ENCODE data around the gene DIS3L. TPM values are rescaled to one million over a fixed set of nuclear protein-coding genes. Genes with fewer than 3 reads are reported as not detected.
"Not testable (repeated sequence)": the region's sequence is repeated elsewhere in the genome, so short reads cannot be mapped to it uniquely, and the experiment has no call there.

Gene DIS3L
- total and polyA plus RNA-seq, 4 donors, result 43.4 to 54.2 (median 46.0) TPM

DNA sequence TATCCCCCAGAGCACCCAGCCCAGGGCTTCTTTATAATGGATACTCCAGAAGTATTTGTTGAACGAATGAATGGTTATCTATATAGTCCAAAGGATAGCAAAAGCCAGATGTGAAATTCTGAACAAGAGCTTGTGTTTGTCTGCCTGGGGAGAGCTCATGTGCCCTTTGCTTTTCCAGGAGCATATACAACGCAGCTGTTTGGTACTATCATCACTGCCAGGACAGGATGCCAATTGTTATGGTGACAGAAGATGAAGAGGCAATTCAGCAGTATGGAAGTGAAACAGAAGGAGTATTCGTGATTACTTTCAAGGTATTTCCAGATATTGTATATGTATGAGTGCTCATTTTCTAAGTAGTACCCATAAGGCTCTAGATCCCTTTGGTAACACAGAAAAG, 15.2 kb downstream of the DIS3L start:
- Histone ChIP-seq H3K27ac (ENCODE audit: low read depth, low read length) (no peak overlapping the region), H3K4me3 (ENCODE audit: low read depth, low read length) (no peak overlapping the region), H3K36me3 (ENCODE audit: control insufficient read depth, insufficient read depth, low read length) (peaks cover 34% of the 10 kb centered on the region), H3K9me3 (ENCODE audit: control insufficient read depth, insufficient read depth, low read length) (no peaks in the 10 kb centered on the region), H3K27me3 (ENCODE audit: control insufficient read depth, insufficient read depth, low read length) (no peaks in the 10 kb centered on the region), H3K4me1 (ENCODE audit: control insufficient read depth, insufficient read depth, low read length) (no peaks in the 10 kb centered on the region)
- no peak for DNase-seq (ENCODE audit: low read depth in 4 of 6, low spot score in 6 of 6)
- WGBS (ENCODE audit: insufficient coverage), result 64% methylated on average over 2 of the region's 3 CpGs

DNA sequence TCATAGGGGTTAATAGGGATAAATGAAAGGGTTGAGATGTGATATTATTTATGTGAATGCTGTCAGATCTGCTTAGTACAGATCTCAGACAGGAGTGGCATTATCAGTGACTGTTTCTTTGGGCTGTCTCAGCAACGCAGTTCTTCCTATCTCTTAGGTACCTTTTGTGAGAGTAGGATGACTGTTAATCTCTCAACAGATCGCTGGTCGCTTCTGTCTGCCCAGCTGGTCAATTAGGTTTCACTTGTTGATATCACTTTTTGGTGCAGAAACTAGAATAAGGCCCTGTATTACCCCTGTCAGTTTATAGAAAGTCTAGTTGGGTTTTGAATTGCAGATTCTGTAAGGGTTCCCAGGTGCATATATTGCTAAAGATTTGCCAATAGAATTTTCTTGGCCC, 16.5 kb downstream of the DIS3L start:
- Histone ChIP-seq H3K27me3 (ENCODE audit: control insufficient read depth, insufficient read depth, low read length) (no peaks in the 10 kb centered on the region), H3K27ac (ENCODE audit: low read depth, low read length) (no peak overlapping the region), H3K4me1 (ENCODE audit: control insufficient read depth, insufficient read depth, low read length) (no peaks in the 10 kb centered on the region), H3K4me3 (ENCODE audit: low read depth, low read length) (no peak overlapping the region), H3K36me3 (ENCODE audit: control insufficient read depth, insufficient read depth, low read length) (peaks cover 35% of the 10 kb centered on the region), H3K9me3 (ENCODE audit: control insufficient read depth, insufficient read depth, low read length) (no peaks in the 10 kb centered on the region)
- no peak for DNase-seq (ENCODE audit: low read depth in 4 of 6, low spot score in 6 of 6)
- WGBS (ENCODE audit: insufficient coverage), result 84% methylated on average over 3 of the region's 3 CpGs

DNA sequence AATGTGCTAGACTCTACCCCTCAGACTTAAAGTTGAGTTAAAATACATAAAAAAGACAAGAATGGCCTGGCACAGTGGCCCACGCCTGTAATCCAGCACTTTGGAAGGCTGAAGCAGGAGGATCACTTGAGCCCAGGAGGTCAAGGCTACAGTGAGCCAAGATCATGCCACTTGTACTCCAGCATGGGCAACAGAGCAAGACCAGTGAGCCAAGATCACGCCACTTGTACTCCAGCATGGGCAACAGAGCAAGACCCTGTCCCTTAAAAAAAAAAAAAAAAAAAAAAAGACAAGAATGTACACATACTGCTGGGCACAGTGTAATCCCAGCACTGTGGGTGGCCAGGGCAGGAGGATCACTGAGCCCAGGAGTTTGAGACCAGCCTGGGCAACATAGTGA, 17.4 kb downstream of the DIS3L start:
- no peak for DNase-seq (ENCODE audit: low read depth in 4 of 6, low spot score in 6 of 6)
- H3K9me3 ChIP-seq (ENCODE audit: control insufficient read depth, insufficient read depth, low read length), result no peaks in the 10 kb centered on the region
- no peaks in the 10 kb centered on the region for H3K4me1 ChIP-seq (ENCODE audit: control insufficient read depth, insufficient read depth, low read length)
- WGBS (ENCODE audit: insufficient coverage), result 83% methylated on average over 1 of the region's 2 CpGs
- peaks cover 39% of the 10 kb centered on the region for H3K36me3 ChIP-seq (ENCODE audit: control insufficient read depth, insufficient read depth, low read length)
- no peak overlapping the region for H3K27ac ChIP-seq (ENCODE audit: low read depth, low read length)
- no peaks in the 10 kb centered on the region for H3K27me3 ChIP-seq (ENCODE audit: control insufficient read depth, insufficient read depth, low read length)
- H3K4me3 ChIP-seq (ENCODE audit: low read depth, low read length), result no peak overlapping the region

DNA sequence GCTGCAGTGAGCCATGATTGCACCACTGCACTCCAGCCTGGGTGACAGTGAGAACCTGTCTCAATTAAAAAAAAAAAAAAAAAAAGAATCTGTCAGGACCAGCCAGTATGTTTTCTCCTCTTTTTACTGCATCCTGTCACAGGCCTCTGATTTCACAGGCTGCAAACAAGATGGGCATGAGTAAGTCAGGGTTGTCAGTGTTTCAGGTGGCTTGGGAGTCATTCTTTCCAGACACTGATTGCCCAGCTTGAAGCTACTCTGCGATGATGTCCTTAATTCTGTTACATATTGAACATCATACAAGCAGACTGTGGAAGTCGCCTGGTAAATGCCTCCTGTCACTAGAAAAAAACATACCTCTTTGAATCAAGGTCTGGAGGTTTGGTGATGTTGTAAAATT, 18.8 kb downstream of the DIS3L start:
- H3K4me1 ChIP-seq (ENCODE audit: control insufficient read depth, insufficient read depth, low read length), result no peaks in the 10 kb centered on the region
- no peaks in the 10 kb centered on the region for H3K27me3 ChIP-seq (ENCODE audit: control insufficient read depth, insufficient read depth, low read length)
- peaks cover 46% of the 10 kb centered on the region for H3K36me3 ChIP-seq (ENCODE audit: control insufficient read depth, insufficient read depth, low read length)
- no CpG with 5 or more reads among the region's 2 CpGs for WGBS (ENCODE audit: insufficient coverage)
- no peak for DNase-seq (ENCODE audit: low read depth in 4 of 6, low spot score in 6 of 6)
- no peak overlapping the region for H3K27ac ChIP-seq (ENCODE audit: low read depth, low read length)
- no peak overlapping the region for H3K4me3 ChIP-seq (ENCODE audit: low read depth, low read length)
- no peaks in the 10 kb centered on the region for H3K9me3 ChIP-seq (ENCODE audit: control insufficient read depth, insufficient read depth, low read length)

GRCh38 chr15:66323312-66323928, 30.1 kb downstream of the DIS3L start:
- no peak overlapping the region for H3K27ac ChIP-seq (ENCODE audit: low read depth, low read length)
- peaks cover 42% of the 10 kb centered on the region for H3K36me3 ChIP-seq (ENCODE audit: control insufficient read depth, insufficient read depth, low read length)
- peak in 1 of 6 donors; percentile 21 for DNase-seq (ENCODE audit: low read depth in 4 of 6, low spot score in 6 of 6)
- WGBS (ENCODE audit: insufficient coverage), result 57% methylated on average over 10 of the region's 12 CpGs
- H3K27me3 ChIP-seq (ENCODE audit: control insufficient read depth, insufficient read depth, low read length), result no peaks in the 10 kb centered on the region
- no peaks in the 10 kb centered on the region for H3K9me3 ChIP-seq (ENCODE audit: control insufficient read depth, insufficient read depth, low read length)
- no peaks in the 10 kb centered on the region for H3K4me1 ChIP-seq (ENCODE audit: control insufficient read depth, insufficient read depth, low read length)
- no peak overlapping the region for H3K4me3 ChIP-seq (ENCODE audit: low read depth, low read length)

DNA sequence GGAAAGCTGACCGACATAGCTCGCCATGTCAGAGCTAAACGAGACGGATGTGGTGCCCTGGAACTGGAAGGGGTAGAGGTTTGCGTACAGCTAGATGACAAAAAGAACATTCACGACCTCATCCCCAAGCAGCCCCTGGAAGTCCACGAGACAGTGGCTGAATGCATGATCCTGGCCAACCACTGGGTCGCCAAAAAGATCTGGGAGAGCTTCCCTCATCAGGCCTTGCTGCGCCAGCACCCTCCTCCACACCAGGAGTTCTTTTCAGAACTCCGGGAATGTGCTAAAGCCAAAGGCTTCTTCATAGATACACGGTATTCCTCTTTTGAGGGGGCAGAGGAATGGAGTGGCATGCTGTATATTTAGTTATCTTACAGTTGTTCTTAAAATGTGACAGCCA, 32.7 kb downstream of the DIS3L start:
- Histone ChIP-seq H3K9me3 (ENCODE audit: control insufficient read depth, insufficient read depth, low read length) (no peaks in the 10 kb centered on the region), H3K36me3 (ENCODE audit: control insufficient read depth, insufficient read depth, low read length) (peaks cover 45% of the 10 kb centered on the region), H3K4me3 (ENCODE audit: low read depth, low read length) (no peak overlapping the region), H3K27me3 (ENCODE audit: control insufficient read depth, insufficient read depth, low read length) (no peaks in the 10 kb centered on the region), H3K4me1 (ENCODE audit: control insufficient read depth, insufficient read depth, low read length) (no peaks in the 10 kb centered on the region), H3K27ac (ENCODE audit: low read depth, low read length) (no peak overlapping the region)
- 89% methylated on average over 6 of the region's 11 CpGs for WGBS (ENCODE audit: insufficient coverage)
- no peak for DNase-seq (ENCODE audit: low read depth in 4 of 6, low spot score in 6 of 6)

- no peaks in the 10 kb centered on the region for H3K9me3 ChIP-seq (ENCODE audit: control insufficient read depth, insufficient read depth, low read length)
- no peak overlapping the region for H3K4me3 ChIP-seq (ENCODE audit: low read depth, low read length)
- H3K36me3 ChIP-seq (ENCODE audit: control insufficient read depth, insufficient read depth, low read length), result peaks cover 49% of the 10 kb centered on the region
- H3K27ac ChIP-seq (ENCODE audit: low read depth, low read length), result no peak overlapping the region
- no peaks in the 10 kb centered on the region for H3K27me3 ChIP-seq (ENCODE audit: control insufficient read depth, insufficient read depth, low read length)
- 100% methylated on average over 4 of the region's 4 CpGs for WGBS (ENCODE audit: insufficient coverage)
- H3K4me1 ChIP-seq (ENCODE audit: control insufficient read depth, insufficient read depth, low read length), result no peaks in the 10 kb centered on the region
- DNase-seq (ENCODE audit: low read depth in 4 of 6, low spot score in 6 of 6), result no peak
Measured at GRCh38 chr15:66327736-66328135, 34.4 kb downstream of the DIS3L start.

DNA sequence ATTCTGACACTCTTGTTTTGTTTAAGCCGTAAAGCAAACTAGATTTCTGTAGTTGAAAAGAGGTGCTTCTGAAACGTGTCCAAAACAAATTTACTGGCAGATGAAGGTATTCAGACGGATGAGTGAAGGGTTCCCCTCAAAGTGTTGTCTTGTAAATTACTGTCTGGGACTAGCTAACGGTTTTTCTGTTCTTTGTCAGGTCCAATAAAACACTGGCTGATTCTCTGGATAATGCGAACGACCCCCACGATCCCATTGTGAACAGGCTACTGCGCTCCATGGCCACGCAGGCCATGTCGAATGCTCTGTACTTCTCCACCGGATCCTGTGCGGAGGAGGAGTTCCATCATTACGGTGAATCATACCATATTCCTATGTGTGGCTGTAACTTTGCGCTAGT, 35.4 kb downstream of the DIS3L start:
- 82% methylated on average over 10 of the region's 14 CpGs for WGBS (ENCODE audit: insufficient coverage)
- Histone ChIP-seq H3K4me3 (ENCODE audit: low read depth, low read length) (no peak overlapping the region), H3K27me3 (ENCODE audit: control insufficient read depth, insufficient read depth, low read length) (no peaks in the 10 kb centered on the region), H3K9me3 (ENCODE audit: control insufficient read depth, insufficient read depth, low read length) (no peaks in the 10 kb centered on the region), H3K4me1 (ENCODE audit: control insufficient read depth, insufficient read depth, low read length) (no peaks in the 10 kb centered on the region), H3K36me3 (ENCODE audit: control insufficient read depth, insufficient read depth, low read length) (peaks cover 48% of the 10 kb centered on the region), H3K27ac (ENCODE audit: low read depth, low read length) (no peak overlapping the region)
- DNase-seq (ENCODE audit: low read depth in 4 of 6, low spot score in 6 of 6), result no peak

DNA sequence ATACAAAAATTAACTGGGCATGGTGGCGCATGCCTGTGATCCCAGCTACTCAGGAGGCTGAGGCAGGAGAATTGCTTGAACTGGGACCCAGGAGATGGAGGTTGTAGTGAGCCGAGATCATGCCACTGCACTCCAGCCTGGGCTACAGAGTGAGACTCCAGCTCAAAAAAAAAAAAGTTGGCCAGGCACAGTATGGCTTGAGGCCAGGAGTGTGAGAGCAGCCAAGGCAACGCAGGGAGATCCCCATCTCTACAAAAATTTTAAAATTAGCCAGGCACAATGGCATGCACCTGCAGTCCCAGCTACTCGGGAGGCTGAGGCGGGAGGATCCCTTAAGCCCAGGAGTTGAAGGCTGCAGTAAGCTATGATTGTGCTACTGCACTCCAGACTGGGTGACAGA, 55.2 kb downstream of the DIS3L start:
- H3K27me3 ChIP-seq (ENCODE audit: control insufficient read depth, insufficient read depth, low read length); DNase-seq (ENCODE audit: low read depth in 4 of 6, low spot score in 6 of 6); H3K4me1 ChIP-seq (ENCODE audit: control insufficient read depth, insufficient read depth, low read length); H3K27ac ChIP-seq (ENCODE audit: low read depth, low read length); H3K9me3 ChIP-seq (ENCODE audit: control insufficient read depth, insufficient read depth, low read length); H3K4me3 ChIP-seq (ENCODE audit: low read depth, low read length): not testable (repeated sequence)
- H3K36me3 ChIP-seq (ENCODE audit: control insufficient read depth, insufficient read depth, low read length), result peaks cover 43% of the 10 kb centered on the region
- WGBS (ENCODE audit: insufficient coverage), result 59% methylated on average over 5 of the region's 5 CpGs

- Histone ChIP-seq H3K27me3 (ENCODE audit: control insufficient read depth, insufficient read depth, low read length) (no peaks in the 10 kb centered on the region), H3K9me3 (ENCODE audit: control insufficient read depth, insufficient read depth, low read length) (no peaks in the 10 kb centered on the region), H3K36me3 (ENCODE audit: control insufficient read depth, insufficient read depth, low read length) (peaks cover 6% of the 10 kb centered on the region), H3K27ac (ENCODE audit: low read depth, low read length) (peak overlapping the region; percentile 62), H3K4me1 (ENCODE audit: control insufficient read depth, insufficient read depth, low read length) (peaks cover 10% of the 10 kb centered on the region), H3K4me3 (ENCODE audit: low read depth, low read length) (peak overlapping the region; percentile 86)
- DNase-seq (ENCODE audit: low read depth in 4 of 6, low spot score in 6 of 6), result peak in 1 of 6 donors; percentile 3
- 6% methylated on average over 12 of the region's 12 CpGs for WGBS (ENCODE audit: insufficient coverage)
Measured at GRCh38 chr15:66356077-66356358, 62.6 kb downstream of the DIS3L start.

All from spinal cord (tissue), 10 donors.